Measurements from ENCODE around the gene NGB. TPM values are rescaled to one million over a fixed set of nuclear protein-coding genes. Genes with fewer than 3 reads are reported as not detected.

The NGB gene
- total and polyA plus RNA-seq, 9 of the 15 experiments (the other 6 are each of a cell fraction or from before 2014, with no cell fraction given) = not detected

DNA sequence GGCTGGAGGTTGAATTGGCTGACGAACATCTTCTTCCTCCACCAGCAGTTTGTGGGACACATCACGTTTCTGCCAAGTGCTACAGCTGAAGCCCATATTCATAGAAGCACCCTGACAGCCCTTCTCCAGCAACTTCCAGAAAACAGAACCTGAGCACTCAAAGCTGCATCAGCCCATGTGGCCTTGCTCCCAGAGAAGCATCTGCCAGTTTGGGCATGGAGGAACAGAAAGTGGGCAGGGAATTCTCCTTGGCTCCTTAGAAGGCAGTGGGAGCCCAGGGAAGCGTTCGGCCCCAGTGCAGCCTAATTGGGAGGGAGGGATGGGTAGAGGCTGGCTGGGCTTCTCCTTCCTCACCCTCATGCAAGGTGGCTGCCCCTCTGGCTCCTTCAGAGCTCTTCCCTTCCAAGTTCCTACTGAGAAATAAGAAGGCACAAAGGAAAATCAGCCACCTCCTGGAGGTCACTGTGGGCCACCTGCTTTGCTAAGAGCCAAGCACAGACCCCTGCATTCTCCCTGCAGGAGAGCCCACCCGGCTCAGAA is 4.1 kb upstream of the NGB start (continued):
- TF ChIP-seq HMGN3 (IDR thresholded peaks at IDR 0.05; ENCODE audit: borderline replicate concordance, extremely low read depth, insufficient read length, low read depth, low read length) (no peak), TBL1XR1 (IDR thresholded peaks at IDR 0.05; ENCODE audit: low read length in 2 of 2) (no peak)

DNA sequence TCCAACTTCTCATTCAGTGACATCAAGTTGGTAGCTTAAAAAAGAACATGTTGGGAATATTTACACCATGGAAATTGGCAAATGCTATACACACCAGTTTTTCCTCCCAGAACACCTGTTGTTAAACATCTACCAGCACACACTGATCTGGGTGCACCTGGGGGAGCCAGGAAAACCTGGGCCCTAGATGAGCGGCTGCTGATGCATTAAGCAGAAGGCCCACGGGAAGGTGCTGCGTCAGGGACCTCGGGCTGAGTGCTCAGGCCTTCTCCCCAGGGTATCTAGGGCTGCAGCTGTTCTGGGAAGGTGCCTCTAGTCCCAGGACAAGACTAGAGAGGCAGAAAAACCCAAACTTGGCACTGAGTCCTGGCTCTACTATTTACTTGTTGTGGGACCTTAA is 2.8 kb upstream of the NGB start:
- ATAC-seq = no peak
- intact Hi-C loops (cut with micrococcal nuclease) = no loop called here
- ChIA-PET POLR2A (no interaction called here), CTCF (ENCODE audit: low intra/inter-chr PET ratio) (no interaction called here)
- in situ Hi-C loops (cut with MboI) = no loop called here
- 0% methylated on average over 4 of the region's 4 CpGs for WGBS (ENCODE audit: insufficient coverage, low coverage, missing lambda C conversion rate)
- H3K79me2 ChIP-seq (ENCODE audit: control insufficient read depth, insufficient read depth, low read length) = no peaks in the 10 kb centered on the region
- BruUV-seq (replicated peaks) = no TSS peak
- no peak overlapping the region for H3K4me2 ChIP-seq (ENCODE audit: insufficient read depth, low read length)
- no peak for FAIRE-seq
- H3K9me3 ChIP-seq (replicated peaks; ENCODE audit: control insufficient read depth, insufficient read depth, low read depth, low read length) = no peaks in the 10 kb centered on the region
- no peak for DNase-seq (ENCODE audit: extremely low read depth in 1 of 4, low spot score in 3 of 4)
- H3K9me1 ChIP-seq (ENCODE audit: control insufficient read depth, insufficient read depth, low read length) = no peaks in the 10 kb centered on the region
- H3K4me1 ChIP-seq (replicated peaks in 1 of 2; ENCODE audit: control insufficient read depth in 2 of 2, insufficient read depth in 2 of 2, low read length in 2 of 2) = peaks cover 0 to 14% of the 10 kb centered on the region in 2 experiments; a peak in 2 of 5 replicates
- H2AFZ ChIP-seq (ENCODE audit: low read depth, low read length) = no peak overlapping the region
- H3K4me3 ChIP-seq = no peak overlapping the region
- no peaks in the 10 kb centered on the region for H3K36me3 ChIP-seq (ENCODE audit: control insufficient read depth, insufficient read depth, low read length)
- H3K9ac ChIP-seq (ENCODE audit: insufficient read depth in 1 of 2, low read depth in 2 of 2, low read length in 2 of 2) = no peak overlapping the region
- no peak overlapping the region for H3K27ac ChIP-seq (ENCODE audit: extremely low read depth, low read depth, low read length)
- no peaks in the 10 kb centered on the region for H4K20me1 ChIP-seq (replicated peaks; ENCODE audit: control insufficient read depth, insufficient read depth, low read length)
- H3K27me3 ChIP-seq (ENCODE audit: control insufficient read depth in 2 of 2, insufficient read depth in 2 of 2, low read length in 2 of 2) = peaks cover 0 to 16% of the 10 kb centered on the region in 2 experiments; a peak in 2 of 5 replicates
- TF ChIP-seq, protein P1, sequence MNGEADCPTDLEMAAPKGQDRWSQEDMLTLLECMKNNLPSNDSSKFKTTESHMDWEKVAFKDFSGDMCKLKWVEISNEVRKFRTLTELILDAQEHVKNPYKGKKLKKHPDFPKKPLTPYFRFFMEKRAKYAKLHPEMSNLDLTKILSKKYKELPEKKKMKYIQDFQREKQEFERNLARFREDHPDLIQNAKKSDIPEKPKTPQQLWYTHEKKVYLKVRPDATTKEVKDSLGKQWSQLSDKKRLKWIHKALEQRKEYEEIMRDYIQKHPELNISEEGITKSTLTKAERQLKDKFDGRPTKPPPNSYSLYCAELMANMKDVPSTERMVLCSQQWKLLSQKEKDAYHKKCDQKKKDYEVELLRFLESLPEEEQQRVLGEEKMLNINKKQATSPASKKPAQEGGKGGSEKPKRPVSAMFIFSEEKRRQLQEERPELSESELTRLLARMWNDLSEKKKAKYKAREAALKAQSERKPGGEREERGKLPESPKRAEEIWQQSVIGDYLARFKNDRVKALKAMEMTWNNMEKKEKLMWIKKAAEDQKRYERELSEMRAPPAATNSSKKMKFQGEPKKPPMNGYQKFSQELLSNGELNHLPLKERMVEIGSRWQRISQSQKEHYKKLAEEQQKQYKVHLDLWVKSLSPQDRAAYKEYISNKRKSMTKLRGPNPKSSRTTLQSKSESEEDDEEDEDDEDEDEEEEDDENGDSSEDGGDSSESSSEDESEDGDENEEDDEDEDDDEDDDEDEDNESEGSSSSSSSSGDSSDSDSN (IDR thresholded peaks at IDR 0.05; ENCODE audit: borderline replicate concordance in 1 of 2, low read depth in 2 of 2, low read length in 2 of 2) = no peak
- no peak for TF ChIP-seq SREBF2 (CRISPR knock-in tag; IDR thresholded peaks at IDR 0.05)
- TF ChIP-seq, protein P2, sequence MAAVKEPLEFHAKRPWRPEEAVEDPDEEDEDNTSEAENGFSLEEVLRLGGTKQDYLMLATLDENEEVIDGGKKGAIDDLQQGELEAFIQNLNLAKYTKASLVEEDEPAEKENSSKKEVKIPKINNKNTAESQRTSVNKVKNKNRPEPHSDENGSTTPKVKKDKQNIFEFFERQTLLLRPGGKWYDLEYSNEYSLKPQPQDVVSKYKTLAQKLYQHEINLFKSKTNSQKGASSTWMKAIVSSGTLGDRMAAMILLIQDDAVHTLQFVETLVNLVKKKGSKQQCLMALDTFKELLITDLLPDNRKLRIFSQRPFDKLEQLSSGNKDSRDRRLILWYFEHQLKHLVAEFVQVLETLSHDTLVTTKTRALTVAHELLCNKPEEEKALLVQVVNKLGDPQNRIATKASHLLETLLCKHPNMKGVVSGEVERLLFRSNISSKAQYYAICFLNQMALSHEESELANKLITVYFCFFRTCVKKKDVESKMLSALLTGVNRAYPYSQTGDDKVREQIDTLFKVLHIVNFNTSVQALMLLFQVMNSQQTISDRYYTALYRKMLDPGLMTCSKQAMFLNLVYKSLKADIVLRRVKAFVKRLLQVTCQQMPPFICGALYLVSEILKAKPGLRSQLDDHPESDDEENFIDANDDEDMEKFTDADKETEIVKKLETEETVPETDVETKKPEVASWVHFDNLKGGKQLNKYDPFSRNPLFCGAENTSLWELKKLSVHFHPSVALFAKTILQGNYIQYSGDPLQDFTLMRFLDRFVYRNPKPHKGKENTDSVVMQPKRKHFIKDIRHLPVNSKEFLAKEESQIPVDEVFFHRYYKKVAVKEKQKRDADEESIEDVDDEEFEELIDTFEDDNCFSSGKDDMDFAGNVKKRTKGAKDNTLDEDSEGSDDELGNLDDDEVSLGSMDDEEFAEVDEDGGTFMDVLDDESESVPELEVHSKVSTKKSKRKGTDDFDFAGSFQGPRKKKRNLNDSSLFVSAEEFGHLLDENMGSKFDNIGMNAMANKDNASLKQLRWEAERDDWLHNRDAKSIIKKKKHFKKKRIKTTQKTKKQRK (IDR thresholded peaks at IDR 0.05; ENCODE audit: borderline replicate concordance, low read depth, low read length) = no peak
- TF ChIP-seq HDAC8 (tag; IDR thresholded peaks at IDR 0.05) = no peak
- TF ChIP-seq CCNT2 (IDR thresholded peaks at IDR 0.05; ENCODE audit: borderline replicate concordance, extremely low read depth, insufficient read length, low read depth, low read length) = no peak
- no peak for TF ChIP-seq RHOXF2B (CRISPR knock-in tag; conservative IDR thresholded peaks at IDR 0.05)
- TF ChIP-seq HNRNPLL (IDR thresholded peaks at IDR 0.05; ENCODE audit: low read depth, low read length, poor library complexity, severe bottlenecking) = no peak
- TF ChIP-seq NFE2 (IDR thresholded peaks at IDR 0.05; ENCODE audit: low read depth) = no peak
- no peak for TF ChIP-seq RFX1 (IDR thresholded peaks at IDR 0.05)
- no peak for TF ChIP-seq EP300 (IDR thresholded peaks at IDR 0.05; ENCODE audit: low read length)
- TF ChIP-seq NFIC (IDR thresholded peaks at IDR 0.05) = no peak
- TF ChIP-seq SMAD2 (IDR thresholded peaks at IDR 0.05; ENCODE audit: low read depth, low read length) = no peak
- no peak for TF ChIP-seq ZNF354B (CRISPR knock-in tag; IDR thresholded peaks at IDR 0.05)
- TF ChIP-seq PPARD (CRISPR knock-in tag; IDR thresholded peaks at IDR 0.05) = no peak
- no peak for TF ChIP-seq ZNF217 (CRISPR knock-in tag; IDR thresholded peaks at IDR 0.05)
